Activated CD4-positive, alpha-beta memory T cell treated with anti-CD3 and anti-CD28 coated beads, Interleukin-2, amount 10 ng/mL, durations not matched to agents 7 days and 5 days (primary cell): ENCODE results near the gene PRG3. TPM values are rescaled to one million over a fixed set of nuclear protein-coding genes. Genes with fewer than 3 reads are reported as not detected.

Experiments used
- total RNA-seq, 2 experiments: library from RNA; stranded (reverse); gene quantifications; one replicate each; pipeline ENCODE4 v1.2.3, GENCODE V29; 2021

PRG3 gene
- total RNA-seq, 2 experiments from 2014 or later, result not detected

Other genes starting within 250 kb of the PRG3 start
- gene LRRC55, start 199.2 kb downstream of the PRG3 start, total RNA-seq, result not detected
- not detected for gene APLNR, start 143.9 kb downstream of the PRG3 start, total RNA-seq
- gene TNKS1BP1, start 56.2 kb downstream of the PRG3 start, total RNA-seq, result 10 to 100 TPM in 1 of 2 experiments, 1 to 10 TPM in 1; 9.9 to 10.7 TPM
- 100 to 1,000 TPM; 135 to 137 TPM for gene SSRP1, start 45.3 kb downstream of the PRG3 start, total RNA-seq
- gene P2RX3, start 42.8 kb downstream of the PRG3 start, total RNA-seq, result not detected
- gene PRG2, start 9.5 kb upstream of the PRG3 start, total RNA-seq, result under 1 TPM; 0.33 to 0.68 TPM
- 100 to 1,000 TPM in 1 of 2 experiments, 10 to 100 TPM in 1; 94.5 to 101 TPM for gene SLC43A3, start 46.0 kb upstream of the PRG3 start, total RNA-seq
- gene RTN4RL2, start 79.4 kb upstream of the PRG3 start, total RNA-seq, result under 1 TPM; 0.35 to 0.50 TPM
- 10 to 100 TPM; 29.9 to 31.7 TPM for gene SLC43A1, start 134.6 kb upstream of the PRG3 start, total RNA-seq
- gene TIMM10, start 149.6 kb upstream of the PRG3 start, total RNA-seq, result 10 to 100 TPM; 82.4 to 86.1 TPM
- not detected for gene SMTNL1, start 156.4 kb upstream of the PRG3 start, total RNA-seq
- 100 to 1,000 TPM; 281 to 285 TPM for gene UBE2L6, start 186.5 kb upstream of the PRG3 start, total RNA-seq
- gene SERPING1, start 216.5 kb upstream of the PRG3 start, total RNA-seq, result under 1 TPM; 0.55 to 0.93 TPM